Stomach (tissue), 9 donors: ENCODE results near the gene COX7A2L. TPM values are rescaled to one million over a fixed set of nuclear protein-coding genes. Genes with fewer than 3 reads are reported as not detected.

Experiments used
- DNase-seq, 2 donors: peaks; one replicate each; pipeline versions ENCODE4 v3.0.0 to v3.0.0-alpha.2; 2013 to 2019
- H3K27ac ChIP-seq, 5 donors: fragments of 200-600 bp in 4 of 5; sonication (generic) in 4 of 5; one replicate each; pipeline ENCODE4 v1.5.1; 2013 to 2019; ENCODE audit warnings: mild to moderate bottlenecking in 1 of 5, moderate library complexity in 1 of 5
- H3K27me3 ChIP-seq, 3 donors: fragments of 200-600 bp; sonication (generic); one replicate each; pipeline ENCODE4 v1.5.1; 2017 to 2019; ENCODE audit warnings: mixed run types in 1 of 3
- H3K36me3 ChIP-seq, 4 donors: fragments of 200-600 bp; sonication (generic); 1 replicate in 3 of 4; 2 replicates in 1 of 4; pipeline ENCODE4 v1.5.1; 2016 to 2019
- H3K4me1 ChIP-seq, 4 donors: fragments of 200-600 bp; sonication (generic); one replicate each; pipeline ENCODE4 v1.5.1; 2016 to 2019
- H3K4me3 ChIP-seq, 4 donors: fragments of 200-600 bp; sonication (generic) in 3 of 4; one replicate each; pipeline ENCODE4 v1.5.1; 2016 to 2019; ENCODE audit warnings: mild to moderate bottlenecking in 1 of 4
- H3K9me3 ChIP-seq, 4 donors: fragments of 200-600 bp; sonication (generic); one replicate each; pipeline ENCODE4 v1.5.1; 2016 to 2019
- EP300 ChIP-seq: sonication (generic); formaldehyde crosslinking; IDR thresholded peaks from one replicate; pipeline ENCODE4 v1.6.1; 2017; ENCODE audit warnings: antibody characterized with exemption
- POLR2A ChIP-seq, 4 donors: fragments of 450-650 bp; IDR thresholded peaks; one replicate each; pipeline ENCODE4 v1.6.1; 2016; ENCODE audit warnings: antibody characterized with exemption in 4 of 4, control low read depth in 2 of 4, mild to moderate bottlenecking in 1 of 4, moderate library complexity in 1 of 4
- POLR2AphosphoS5 ChIP-seq, 3 donors: sonication (generic); formaldehyde crosslinking; IDR thresholded peaks; one replicate each; pipeline ENCODE4 v1.6.1; 2016; ENCODE audit warnings: antibody characterized with exemption in 3 of 3
- WGBS, 5 donors: extraction: QIAGEN DNeasy Blood & Tissue Kit in 3 of 5; methylation state at CpG; one replicate each; pipeline versions ENCODE4 v1.1.5 to v1.1.7; 2013 to 2018; 5-methylcytosine and 5-hydroxymethylcytosine counted together
- intact Hi-C: fragments of 100-400 bp; cut with DNase I; formaldehyde crosslinking; loops from one replicate; pipeline ENCODE4 v1.15.1; 2023; ENCODE audit warnings: low total_unique reads
- polyA plus RNA-seq, 3 donors: library from polyadenylated mRNA; stranded (reverse); fragments of 200-250 nt; gene quantifications; one replicate each; pipeline ENCODE4 v1.2.3, GENCODE V29; 2013
- total RNA-seq, 5 donors: library from RNA; depleted of rRNA; stranded (reverse); fragments of >200 nt; gene quantifications; one replicate each; pipeline versions ENCODE4 v1.1.0 to v1.2.3, GENCODE V29; 2014 to 2016
- TF ChIP-seq, protein P1 (sequence below), 7 experiments: fragments of 450-650 bp in 4 of 7; fragments of 200-600 bp in 3 of 7; sonication (generic) in 3 of 7; IDR thresholded peaks; one replicate each; pipeline ENCODE4 v1.5.1; 2016 to 2019; ENCODE audit warnings: antibody characterized with exemption in 7 of 7, control low read depth in 2 of 7, mild to moderate bottlenecking in 1 of 7
- donor health status: healthy with polysubstance abuse.
- donor health status: Bipolar disorder and iron deficiency.
- donor health status: healthy.

COX7A2L gene
- total and polyA plus RNA-seq, 8 donors, result 36.2 to 222 (median 100) TPM

DNA sequence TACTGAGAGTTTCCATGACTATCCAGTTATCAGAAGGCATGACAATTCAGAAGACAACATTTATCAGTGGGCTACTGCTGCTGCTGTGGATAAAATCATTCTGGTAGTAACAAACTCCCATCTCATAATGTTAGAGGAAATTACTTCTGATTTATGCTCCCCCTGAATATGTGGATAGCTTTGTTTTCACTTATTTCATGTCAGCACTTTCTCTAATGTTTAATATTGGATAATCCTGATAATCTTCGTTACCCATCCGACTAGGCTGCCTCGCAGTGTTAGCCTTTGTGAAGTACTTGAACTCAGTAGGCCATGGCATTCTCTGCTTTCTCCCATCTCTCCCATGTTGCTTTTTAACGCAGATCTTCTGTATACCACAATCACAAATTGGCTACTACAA is 28.4 kb downstream of the COX7A2L start:
- TF ChIP-seq POLR2A (IDR thresholded peaks at IDR 0.05) (no peak), POLR2AphosphoS5 (IDR thresholded peaks at IDR 0.05) (no peak), EP300 (no peak)
- TF ChIP-seq, protein P1, sequence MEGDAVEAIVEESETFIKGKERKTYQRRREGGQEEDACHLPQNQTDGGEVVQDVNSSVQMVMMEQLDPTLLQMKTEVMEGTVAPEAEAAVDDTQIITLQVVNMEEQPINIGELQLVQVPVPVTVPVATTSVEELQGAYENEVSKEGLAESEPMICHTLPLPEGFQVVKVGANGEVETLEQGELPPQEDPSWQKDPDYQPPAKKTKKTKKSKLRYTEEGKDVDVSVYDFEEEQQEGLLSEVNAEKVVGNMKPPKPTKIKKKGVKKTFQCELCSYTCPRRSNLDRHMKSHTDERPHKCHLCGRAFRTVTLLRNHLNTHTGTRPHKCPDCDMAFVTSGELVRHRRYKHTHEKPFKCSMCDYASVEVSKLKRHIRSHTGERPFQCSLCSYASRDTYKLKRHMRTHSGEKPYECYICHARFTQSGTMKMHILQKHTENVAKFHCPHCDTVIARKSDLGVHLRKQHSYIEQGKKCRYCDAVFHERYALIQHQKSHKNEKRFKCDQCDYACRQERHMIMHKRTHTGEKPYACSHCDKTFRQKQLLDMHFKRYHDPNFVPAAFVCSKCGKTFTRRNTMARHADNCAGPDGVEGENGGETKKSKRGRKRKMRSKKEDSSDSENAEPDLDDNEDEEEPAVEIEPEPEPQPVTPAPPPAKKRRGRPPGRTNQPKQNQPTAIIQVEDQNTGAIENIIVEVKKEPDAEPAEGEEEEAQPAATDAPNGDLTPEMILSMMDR (IDR thresholded peaks at IDR 0.05), result no peak
- peaks cover 0 to 8% (median under 1%) of the 10 kb centered on the region in 4 donors for H3K4me1 ChIP-seq
- DNase-seq, result no peak
- no peaks in the 10 kb centered on the region for H3K9me3 ChIP-seq
- WGBS, 5 donors, result 84 to 92% (median 87%) methylated on average over 4 of the region's 4 CpGs
- H3K27ac ChIP-seq, result no peak overlapping the region
- H3K36me3 ChIP-seq, result peaks cover 24 to 89% (median 82%) of the 10 kb centered on the region in 4 donors
- intact Hi-C loops, result loop anchor here (10.0 kb wide), 1 partner anchor 238 kb away; no protein-coding TSS in a partner anchor
- no peak overlapping the region for H3K4me3 ChIP-seq
- H3K27me3 ChIP-seq, result no peaks in the 10 kb centered on the region

DNA sequence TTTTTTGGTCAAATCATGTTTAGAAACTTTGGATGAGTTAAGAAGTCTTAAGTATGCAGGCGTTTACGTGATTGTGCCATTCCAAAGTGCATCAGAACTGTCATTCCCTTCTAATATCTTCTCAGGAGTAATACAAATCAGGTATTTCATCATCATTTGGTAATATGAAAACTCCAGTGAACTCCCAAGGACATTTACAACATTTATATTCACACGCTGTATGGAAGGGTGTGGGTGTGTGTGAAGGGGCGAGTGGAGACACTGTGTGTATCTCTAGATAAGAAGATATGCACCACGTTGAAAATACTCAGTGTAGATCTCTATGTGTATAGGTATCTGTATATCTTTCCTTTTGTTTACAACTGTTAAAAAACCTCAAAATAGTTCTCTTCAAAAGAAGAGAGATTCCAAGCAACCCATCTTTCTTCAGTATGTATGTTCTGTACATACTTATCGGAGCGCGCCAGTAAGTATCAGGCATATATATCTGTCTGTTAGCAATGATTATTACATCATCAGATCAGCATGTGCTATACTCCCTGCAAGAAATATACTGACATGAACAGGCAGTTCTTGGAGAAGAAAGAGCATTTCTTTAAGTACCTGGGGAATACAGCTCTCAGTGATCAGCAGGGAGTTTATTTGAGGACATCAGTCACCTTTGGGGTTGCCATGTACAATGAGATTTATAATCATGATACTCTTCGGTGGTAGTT is 29.3 kb downstream of the COX7A2L start:
- WGBS, 5 donors, result 76 to 89% (median 80%) methylated on average over 9 of the region's 9 CpGs

DNA sequence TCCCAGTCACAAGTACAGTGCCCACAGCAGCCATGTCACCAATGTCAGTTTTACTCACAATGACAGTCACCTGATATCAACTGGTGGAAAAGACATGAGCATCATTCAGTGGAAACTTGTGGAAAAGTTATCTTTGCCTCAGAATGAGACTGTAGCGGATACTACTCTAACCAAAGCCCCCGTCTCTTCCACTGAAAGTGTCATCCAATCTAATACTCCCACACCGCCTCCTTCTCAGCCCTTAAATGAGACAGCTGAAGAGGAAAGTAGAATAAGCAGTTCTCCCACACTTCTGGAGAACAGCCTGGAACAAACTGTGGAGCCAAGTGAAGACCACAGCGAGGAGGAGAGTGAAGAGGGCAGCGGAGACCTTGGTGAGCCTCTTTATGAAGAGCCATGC is 31.3 kb downstream of the COX7A2L start:
- Histone ChIP-seq H3K4me1 (peaks cover 0 to 21% (median 10%) of the 10 kb centered on the region in 4 donors), H3K27me3 (no peaks in the 10 kb centered on the region), H3K36me3 (peaks cover 18 to 78% (median 73%) of the 10 kb centered on the region in 4 donors), H3K27ac (no peak overlapping the region), H3K9me3 (no peaks in the 10 kb centered on the region), H3K4me3 (no peak overlapping the region)
- TF ChIP-seq, protein P1 (IDR thresholded peaks at IDR 0.05), result no peak
- TF ChIP-seq POLR2AphosphoS5 (IDR thresholded peaks at IDR 0.05), result no peak
- no peak for TF ChIP-seq EP300
- no peak for TF ChIP-seq POLR2A (IDR thresholded peaks at IDR 0.05)
- intact Hi-C loops, result loop anchor here (10.0 kb wide), 1 partner anchor 235 kb away; no protein-coding TSS in a partner anchor
- 93 to 98% (median 95%) methylated on average over 5 of the region's 5 CpGs for WGBS, 5 donors
- no peak for DNase-seq

More for the DNA sequence above, 29.3 kb downstream of the COX7A2L start:
- intact Hi-C loops, result loop anchor here (10.0 kb wide), 1 partner anchor 237 kb away; no protein-coding TSS in a partner anchor
- Histone ChIP-seq H3K36me3 (peaks cover 24 to 81% (median 79%) of the 10 kb centered on the region in 4 donors), H3K27ac (no peak overlapping the region), H3K4me3 (no peak overlapping the region), H3K4me1 (peaks cover 0 to 16% (median 6%) of the 10 kb centered on the region in 4 donors), H3K27me3 (no peaks in the 10 kb centered on the region), H3K9me3 (no peaks in the 10 kb centered on the region)
- TF ChIP-seq, protein P1 (IDR thresholded peaks at IDR 0.05), result no peak
- TF ChIP-seq POLR2A (IDR thresholded peaks at IDR 0.05) (no peak), EP300 (no peak), POLR2AphosphoS5 (IDR thresholded peaks at IDR 0.05) (no peak)
- no peak for DNase-seq

DNA sequence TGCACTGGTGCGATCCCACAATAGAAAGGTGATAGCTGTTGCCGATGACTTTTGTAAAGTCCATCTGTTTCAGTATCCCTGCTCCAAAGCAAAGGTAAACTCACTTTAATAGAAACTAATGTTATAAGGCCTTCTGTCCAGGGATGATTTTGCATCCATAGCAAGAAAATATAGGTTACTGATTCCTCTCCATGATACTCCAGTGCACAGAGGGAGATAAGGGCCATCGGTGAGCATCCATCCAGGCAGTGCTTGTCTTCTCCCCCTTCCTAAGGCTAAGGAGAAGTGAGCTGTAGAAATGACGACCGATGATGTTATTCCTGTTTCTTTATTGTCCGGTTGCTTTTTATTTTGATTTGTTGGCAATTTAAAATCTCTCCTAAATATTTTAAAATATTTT is 32.1 kb downstream of the COX7A2L start:
- TF ChIP-seq EP300 (no peak), POLR2A (IDR thresholded peaks at IDR 0.05) (no peak), POLR2AphosphoS5 (IDR thresholded peaks at IDR 0.05) (no peak)
- TF ChIP-seq, protein P1 (IDR thresholded peaks at IDR 0.05), result no peak
- Histone ChIP-seq H3K9me3 (no peaks in the 10 kb centered on the region), H3K36me3 (peaks cover 12 to 75% (median 67%) of the 10 kb centered on the region in 4 donors), H3K4me1 (peaks cover 0 to 21% (median 10%) of the 10 kb centered on the region in 4 donors), H3K27me3 (no peaks in the 10 kb centered on the region), H3K27ac (no peak overlapping the region), H3K4me3 (no peak overlapping the region)
- DNase-seq, result no peak
- WGBS, 5 donors, result 87 to 94% (median 91%) methylated on average over 6 of the region's 6 CpGs
- intact Hi-C loops, result no loop called here
